Adrenal gland (tissue), 19 donors: ENCODE data around the gene MPLKIP. TPM values are rescaled to one million over a fixed set of nuclear protein-coding genes. Genes with fewer than 3 reads are reported as not detected.
A peak's percentile ranks its signal among the peaks of the same experiment; 100 is the strongest.

Source experiments
- DNase-seq, 7 donors: peaks; one replicate each; pipeline ENCODE4 v3.0.0-alpha.2; 2019 to 2020
- H3K27ac ChIP-seq, 5 donors: fragments of 200-600 bp; sonication (generic) in 4 of 5; 1 replicate in 3 of 5; 2 replicates in 2 of 5; pipeline versions ENCODE4 v1.5.1 to v1.8.0; 2016 to 2020; ENCODE audit warnings: mild to moderate bottlenecking in 1 of 5
- H3K27me3 ChIP-seq: fragments of 200-600 bp; 2 replicates; pipeline ENCODE4 v1.8.0; 2021
- H3K36me3 ChIP-seq, 2 donors: fragments of 200-600 bp; replicated peaks in 1 of 2; 1 replicate in 1 of 2; 2 replicates in 1 of 2; pipeline versions ENCODE4 v1.5.1 to v1.8.0; 2018 to 2022
- H3K4me1 ChIP-seq, 2 donors: fragments of 200-600 bp; replicated peaks in 1 of 2; 1 replicate in 1 of 2; 2 replicates in 1 of 2; pipeline versions ENCODE4 v1.5.1 to v1.8.0; 2018 to 2021
- H3K4me3 ChIP-seq, 4 donors: fragments of 200-600 bp; sonication (generic) in 3 of 4; one replicate each; pipeline ENCODE4 v1.5.1; 2016 to 2018
- H3K9me3 ChIP-seq, 3 donors: fragments of 200-600 bp; sonication (generic) in 1 of 3; replicated peaks in 1 of 3; 1 replicate in 2 of 3; 2 replicates in 1 of 3; pipeline versions ENCODE4 v1.5.1 to v1.8.0; 2016 to 2021
- POLR2A ChIP-seq, 2 donors: fragments of 450-650 bp; IDR thresholded peaks; one replicate each; pipeline ENCODE4 v1.6.1; 2017; ENCODE audit warnings: antibody characterized with exemption in 2 of 2, mild to moderate bottlenecking in 2 of 2, moderate library complexity in 1 of 2
- WGBS, 4 donors: extraction: QIAGEN DNeasy Blood & Tissue Kit in 2 of 4; methylation state at CpG; one replicate each; pipeline versions ENCODE4 v1.1.5 to v1.1.7; 2013 to 2017; 5-methylcytosine and 5-hydroxymethylcytosine counted together
- intact Hi-C, 2 donors: fragments of 100-400 bp; cut with DNase I; formaldehyde crosslinking; loops; one replicate each; pipeline versions ENCODE4 v1.14.1 to v1.15.0; 2022 to 2023
- long read RNA-seq, 10 donors: library from polyadenylated mRNA in 3 of 10; unstranded in 2 of 10; stranded (forward) in 1 of 10; transcript quantifications; one replicate each; pipeline ENCODE4 v2.0.0 and lab custom pipeline, GENCODE V29; 2021 to 2026
- polyA plus RNA-seq, 3 donors: library from polyadenylated mRNA; stranded (reverse); fragments of 200-250 nt in 2 of 3; fragments of 350-450 nt in 1 of 3; fragmentation: Illumina TruSeq in 1 of 3; extraction: RNeasy Lipid Tissue Mini Kit (QIAGEN cat#74804) in 1 of 3; gene quantifications; one replicate each; pipeline ENCODE4 v1.2.3, GENCODE V29; 2013 to 2014
- total RNA-seq, 9 donors: library from RNA; depleted of rRNA in 4 of 9; stranded (reverse); fragments of >200 nt in 4 of 9; fragments of 120-200 nt in 1 of 9; fragmentation: NEBNext Ultra II Directional in 1 of 9; extraction: Animal tissue kit (Norgen Biotek cat#: 25700) in 1 of 9; gene quantifications; one replicate each; pipeline versions ENCODE4 v1.1.0 to v1.2.4, GENCODE V29; 2013 to 2023
- TF ChIP-seq, protein P1 (sequence below), 6 experiments: fragments of 450-650 bp in 4 of 6; fragments of 200-600 bp in 2 of 6; sonication (generic) in 1 of 6; IDR thresholded peaks; 1 replicate in 5 of 6; 2 replicates in 1 of 6; pipeline versions ENCODE4 v1.5.1 to v1.8.0; 2016 to 2021; ENCODE audit warnings: antibody characterized with exemption in 6 of 6, mild to moderate bottlenecking in 2 of 6, moderate library complexity in 1 of 6
- donor health status: healthy with polysubstance abuse.
- donor health status: Bipolar disorder and iron deficiency.
- donor health status: DM: yes; HTN: yes; CAD: no.
- donor health status: DM: no; HTN: no; CAD: no.
- donor health status: DM: no; HTN: no; CAD: no.
- donor health status: DM: yes; HTN: yes; CAD: no.

Gene MPLKIP
- total RNA-seq = 10 to 100 TPM; 23.1 to 82.9 (median 42.8) TPM
- 10 to 100 TPM; 28.1 to 44.8 (median 31.5) TPM for polyA plus RNA-seq
- long read RNA-seq, donor 1, full-length matches to known transcripts = 39 of 49 reads
- long read RNA-seq, donor 1, partial matches to known transcripts = 10 of 49 reads
- long read RNA-seq, donor 1, other reads (novel, unspliced or antisense) = 0 of 49 reads
- long read RNA-seq, donor 2, full-length matches to known transcripts = 35 of 42 reads
- long read RNA-seq, donor 2, partial matches to known transcripts = 7 of 42 reads
- long read RNA-seq, donor 2, other reads (novel, unspliced or antisense) = 0 of 42 reads
- long read RNA-seq, donor 3, full-length matches to known transcripts = 25 of 25 reads
- long read RNA-seq, donor 3, partial matches to known transcripts = 0 of 25 reads
- long read RNA-seq, donor 3, other reads (novel, unspliced or antisense) = 0 of 25 reads
- long read RNA-seq, donor 4, full-length matches to known transcripts = 50 of 55 reads
- long read RNA-seq, donor 4, partial matches to known transcripts = 4 of 55 reads
- long read RNA-seq, donor 4, other reads (novel, unspliced or antisense) = 1 of 55 reads
- long read RNA-seq, donor 5, full-length matches to known transcripts = 57 of 59 reads
- long read RNA-seq, donor 5, partial matches to known transcripts = 0 of 59 reads
- long read RNA-seq, donor 5, other reads (novel, unspliced or antisense) = 2 of 59 reads
- long read RNA-seq, donor 6, full-length matches to known transcripts = 38 of 40 reads
- long read RNA-seq, donor 6, partial matches to known transcripts = 0 of 40 reads
- long read RNA-seq, donor 6, other reads (novel, unspliced or antisense) = 2 of 40 reads
- long read RNA-seq, donor 7, full-length matches to known transcripts = 28 of 28 reads
- long read RNA-seq, donor 7, partial matches to known transcripts = 0 of 28 reads
- long read RNA-seq, donor 7, other reads (novel, unspliced or antisense) = 0 of 28 reads
- long read RNA-seq, donor 8, full-length matches to known transcripts = 39 of 39 reads
- long read RNA-seq, donor 8, partial matches to known transcripts = 0 of 39 reads
- long read RNA-seq, donor 8, other reads (novel, unspliced or antisense) = 0 of 39 reads
- long read RNA-seq, donor 9, full-length matches to known transcripts = 24 of 24 reads
- long read RNA-seq, donor 9, partial matches to known transcripts = 0 of 24 reads
- long read RNA-seq, donor 9, other reads (novel, unspliced or antisense) = 0 of 24 reads
- long read RNA-seq, donor 10, full-length matches to known transcripts = 19 of 19 reads
- long read RNA-seq, donor 10, partial matches to known transcripts = 0 of 19 reads
- long read RNA-seq, donor 10, other reads (novel, unspliced or antisense) = 0 of 19 reads

DNA sequence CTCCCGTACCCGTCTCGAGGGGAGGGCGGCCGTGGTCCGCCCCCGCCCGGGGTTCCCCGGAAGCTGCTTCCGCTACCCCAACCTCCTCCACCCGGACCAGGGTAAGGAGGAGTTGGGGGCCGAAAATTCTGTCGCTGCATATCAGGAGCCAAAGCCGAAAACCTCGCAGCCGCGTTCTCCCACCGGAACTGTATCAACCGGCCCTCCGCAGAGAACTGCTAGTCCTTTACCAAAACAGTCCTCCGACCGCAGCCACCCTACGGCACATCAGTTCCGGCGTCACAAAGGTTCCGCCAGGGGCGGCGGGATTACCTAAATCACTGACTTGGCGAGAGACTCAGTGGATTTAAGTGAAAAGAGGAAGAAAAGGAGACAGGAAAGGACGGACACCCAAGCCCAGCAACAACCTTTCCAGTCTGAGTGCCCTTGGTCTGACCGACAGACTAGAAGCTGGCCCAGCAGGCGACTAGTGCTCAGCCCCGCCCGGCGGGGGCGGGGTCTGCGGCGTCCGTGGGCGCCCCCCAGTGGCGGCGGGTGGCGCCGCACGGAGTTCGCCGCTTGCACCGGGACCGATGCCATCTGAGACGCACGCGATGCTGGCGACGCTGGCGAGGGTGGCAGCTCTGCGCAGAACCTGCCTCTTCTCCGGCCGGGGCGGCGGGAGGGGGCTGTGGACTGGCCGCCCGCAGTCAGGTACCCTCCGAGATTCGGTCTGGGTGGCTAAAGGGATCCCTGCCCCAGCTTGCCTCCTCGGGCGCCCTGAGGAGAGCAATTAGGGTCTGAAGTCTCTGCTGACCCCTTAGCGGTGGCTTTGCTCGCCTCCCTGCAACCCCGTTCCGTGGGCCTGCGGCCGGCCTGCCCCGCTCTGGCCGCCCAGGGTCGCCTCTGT is at the start of gene MPLKIP, which contains the start of gene SUGCT:
TSS of gene MPLKIP (minus strand) at position 195 of the 889 bp plus-strand sequence. CDS start at position 140, 55 bp downstream.
TSS of gene SUGCT (plus strand) at position 578 of the 889 bp plus-strand sequence.
- Histone ChIP-seq H3K4me3 (peak within 1 kb of the TSS; percentile 13 to 97 (median 48)), H3K27ac (peak within 1 kb of the TSS; percentile 42 to 93 (median 89)), H3K4me1 (peaks cover 18 to 20% of the 10 kb centered on the region in 2 donors), H3K36me3 (no peaks in the 10 kb centered on the region), H3K27me3 (no peaks in the 10 kb centered on the region), H3K9me3 (no peaks in the 10 kb centered on the region)
- peak; percentile 85 to 92 (median 89) for DNase-seq
- peak; percentile 35 to 69 for TF ChIP-seq POLR2A (IDR thresholded peaks at IDR 0.05)
- TF ChIP-seq, protein P1, sequence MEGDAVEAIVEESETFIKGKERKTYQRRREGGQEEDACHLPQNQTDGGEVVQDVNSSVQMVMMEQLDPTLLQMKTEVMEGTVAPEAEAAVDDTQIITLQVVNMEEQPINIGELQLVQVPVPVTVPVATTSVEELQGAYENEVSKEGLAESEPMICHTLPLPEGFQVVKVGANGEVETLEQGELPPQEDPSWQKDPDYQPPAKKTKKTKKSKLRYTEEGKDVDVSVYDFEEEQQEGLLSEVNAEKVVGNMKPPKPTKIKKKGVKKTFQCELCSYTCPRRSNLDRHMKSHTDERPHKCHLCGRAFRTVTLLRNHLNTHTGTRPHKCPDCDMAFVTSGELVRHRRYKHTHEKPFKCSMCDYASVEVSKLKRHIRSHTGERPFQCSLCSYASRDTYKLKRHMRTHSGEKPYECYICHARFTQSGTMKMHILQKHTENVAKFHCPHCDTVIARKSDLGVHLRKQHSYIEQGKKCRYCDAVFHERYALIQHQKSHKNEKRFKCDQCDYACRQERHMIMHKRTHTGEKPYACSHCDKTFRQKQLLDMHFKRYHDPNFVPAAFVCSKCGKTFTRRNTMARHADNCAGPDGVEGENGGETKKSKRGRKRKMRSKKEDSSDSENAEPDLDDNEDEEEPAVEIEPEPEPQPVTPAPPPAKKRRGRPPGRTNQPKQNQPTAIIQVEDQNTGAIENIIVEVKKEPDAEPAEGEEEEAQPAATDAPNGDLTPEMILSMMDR (IDR thresholded peaks at IDR 0.05) = peak; percentile 70 to 97 (median 94)
- intact Hi-C loops = no loop called here
- WGBS, 4 donors = 0% methylated on average over 16 to 75 of the region's 75 CpGs

DNA sequence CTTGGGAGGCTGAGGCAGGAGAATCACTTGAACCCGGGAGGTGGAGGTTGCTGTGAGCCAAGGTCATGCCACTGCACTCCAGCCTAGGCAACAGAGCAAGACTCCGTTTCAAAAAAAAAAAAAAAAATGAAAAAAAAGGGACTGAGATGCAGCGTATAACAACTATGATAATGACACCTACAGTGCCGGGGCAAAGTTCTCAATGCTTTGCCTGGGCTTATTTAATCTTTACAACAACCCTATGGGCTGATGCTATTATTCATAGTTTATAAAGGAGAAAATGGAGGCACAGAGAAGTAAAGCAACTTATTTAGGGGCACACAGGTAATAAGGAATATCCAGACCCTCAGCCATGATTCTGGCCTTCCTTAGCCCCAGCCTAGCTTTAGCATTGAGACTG is 48.0 kb upstream of the MPLKIP start:
- Histone ChIP-seq H3K4me3 (no peak overlapping the region), H3K27ac (no peak overlapping the region), H3K9me3 (no peaks in the 10 kb centered on the region), H3K4me1 (no peaks in the 10 kb centered on the region), H3K36me3 (no peaks in the 10 kb centered on the region), H3K27me3 (no peaks in the 10 kb centered on the region)
- DNase-seq = no peak
- intact Hi-C loops = no loop called here
- TF ChIP-seq POLR2A (IDR thresholded peaks at IDR 0.05) = no peak
- TF ChIP-seq, protein P1 (IDR thresholded peaks at IDR 0.05) = no peak
- 89 to 96% (median 92%) methylated on average over 4 of the region's 4 CpGs for WGBS, 4 donors

DNA sequence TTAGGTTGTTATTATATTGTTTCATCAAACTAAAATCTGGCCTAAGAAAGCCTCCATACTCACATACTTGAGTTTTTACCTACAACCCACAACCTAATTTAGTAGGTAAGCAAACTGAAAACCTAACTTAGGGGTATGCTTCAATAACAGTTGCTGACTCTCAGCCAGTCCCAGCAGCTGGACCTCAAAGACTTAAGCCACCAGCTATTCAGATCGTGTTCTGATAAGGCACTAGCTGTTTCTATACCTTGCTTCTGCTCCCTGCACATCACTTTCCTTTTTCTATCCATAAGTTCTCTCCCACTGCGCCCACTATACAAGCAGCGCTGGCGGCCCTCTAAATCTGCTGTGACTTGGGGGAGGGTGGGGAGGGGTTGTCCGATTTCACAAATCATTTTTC is 42.6 kb upstream of the MPLKIP start:
- 90 to 95% (median 92%) methylated on average over 5 of the region's 5 CpGs for WGBS, 4 donors
- intact Hi-C loops = no loop called here
- Histone ChIP-seq H3K4me1 (no peaks in the 10 kb centered on the region), H3K27ac (no peak overlapping the region), H3K36me3 (no peaks in the 10 kb centered on the region), H3K9me3 (no peaks in the 10 kb centered on the region), H3K4me3 (no peak overlapping the region), H3K27me3 (no peaks in the 10 kb centered on the region)
- DNase-seq = no peak
- TF ChIP-seq POLR2A (IDR thresholded peaks at IDR 0.05) = no peak
- TF ChIP-seq, protein P1 (IDR thresholded peaks at IDR 0.05) = no peak
